Measurements from ENCODE around the gene COL4A4. TPM values are rescaled to one million over a fixed set of nuclear protein-coding genes. Genes with fewer than 3 reads are reported as not detected.
"Not testable (repeated sequence)": the region's sequence is repeated elsewhere in the genome, so short reads cannot be mapped to it uniquely, and the experiment has no call there.

The COL4A4 gene
- under 0.01 and 0.15 TPM in 2 replicates for total RNA-seq (2014; rRNA removed; shearing (Covaris generic))

DNA sequence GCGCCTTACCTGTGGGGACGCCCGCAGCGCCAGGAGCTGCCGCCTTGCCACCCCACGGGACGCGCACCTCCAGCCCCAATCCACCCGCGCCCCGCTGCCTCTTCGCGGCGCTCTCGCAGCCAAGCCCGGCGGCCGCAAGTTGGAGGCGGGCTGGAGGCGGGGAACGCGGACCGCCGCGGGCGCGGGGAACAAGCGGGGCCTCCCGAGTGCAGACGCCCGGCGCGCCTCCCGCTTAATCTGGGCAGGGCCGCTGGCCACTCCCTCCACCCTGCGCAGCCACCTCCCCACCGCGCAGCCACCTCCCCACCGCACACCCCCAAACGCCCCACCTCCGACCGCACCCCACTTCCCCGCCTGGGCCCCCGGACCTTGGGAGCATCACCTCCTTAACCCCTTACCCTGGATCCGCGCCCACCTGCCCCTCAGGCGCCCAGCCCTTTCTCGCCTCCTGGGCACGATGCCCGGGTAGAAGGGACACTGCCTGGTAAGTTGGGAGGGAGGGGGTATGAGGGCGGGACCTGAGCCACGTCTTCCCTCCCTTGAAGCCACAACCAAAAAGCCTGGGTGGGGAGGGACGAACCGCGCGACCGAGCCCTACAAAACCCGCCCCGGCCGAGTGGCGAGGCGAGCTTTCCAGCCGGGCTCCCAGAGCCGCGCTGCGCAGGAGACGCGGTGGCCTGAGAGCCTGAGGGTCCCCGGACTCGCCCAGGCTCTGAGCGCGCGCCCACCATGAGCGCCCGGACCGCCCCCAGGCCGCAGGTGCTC, at the start of gene COL4A4, which contains the start of gene COL4A3:
Gene COL4A4 (minus strand): TSS at position 208 of the 765 bp plus-strand sequence. CDS start 16,722 bp downstream, outside the sequence.
Gene COL4A3 (plus strand): TSS at position 627 of the 765 bp plus-strand sequence. CDS start 103 bp downstream, at position 730.
- peak; percentile 19 for DNase-seq (ENCODE audit: low read depth)

DNA sequence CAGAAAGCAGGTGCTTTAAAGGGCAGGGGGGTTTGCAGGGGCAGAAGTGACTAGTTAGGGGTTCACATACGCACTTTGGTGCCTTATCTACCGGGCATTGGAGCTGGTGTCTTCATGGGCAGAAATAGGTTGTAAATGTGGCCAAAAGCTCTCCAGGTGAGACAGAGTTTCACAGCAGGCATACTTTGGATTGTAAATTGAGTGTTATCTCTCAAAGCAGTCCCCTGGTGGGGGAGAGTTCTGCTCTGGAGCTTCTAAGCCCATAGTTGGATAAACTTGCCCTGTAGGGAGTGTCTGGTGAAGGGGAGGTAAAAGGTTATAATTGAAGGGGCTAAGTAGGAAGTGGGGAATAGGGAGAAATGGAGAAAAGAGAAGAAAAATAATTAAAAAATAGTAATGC, 43.6 kb upstream of the COL4A4 start:
- DNase-seq (ENCODE audit: low read depth) = no peak

DNA sequence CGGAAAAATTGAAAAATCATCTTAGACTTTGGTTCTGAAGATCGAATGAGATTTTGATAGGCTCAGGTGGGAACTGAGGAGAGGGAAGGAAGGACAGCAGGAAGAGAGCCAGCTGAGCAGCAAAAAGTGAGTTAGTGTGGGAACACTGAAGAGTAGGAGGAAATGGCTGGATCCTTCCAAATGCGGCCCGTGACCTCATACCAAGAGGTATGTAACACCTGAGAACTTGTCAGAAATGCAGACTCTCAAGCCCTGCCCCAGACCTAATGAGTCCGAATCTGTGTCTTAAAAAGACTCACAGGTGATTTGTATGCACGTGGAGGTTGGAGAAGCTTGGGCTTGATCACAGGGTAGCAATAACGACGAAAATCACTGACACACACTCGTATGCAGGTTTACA, 42.4 kb upstream of the COL4A4 start:
- DNase-seq (ENCODE audit: low read depth) = no peak

DNA sequence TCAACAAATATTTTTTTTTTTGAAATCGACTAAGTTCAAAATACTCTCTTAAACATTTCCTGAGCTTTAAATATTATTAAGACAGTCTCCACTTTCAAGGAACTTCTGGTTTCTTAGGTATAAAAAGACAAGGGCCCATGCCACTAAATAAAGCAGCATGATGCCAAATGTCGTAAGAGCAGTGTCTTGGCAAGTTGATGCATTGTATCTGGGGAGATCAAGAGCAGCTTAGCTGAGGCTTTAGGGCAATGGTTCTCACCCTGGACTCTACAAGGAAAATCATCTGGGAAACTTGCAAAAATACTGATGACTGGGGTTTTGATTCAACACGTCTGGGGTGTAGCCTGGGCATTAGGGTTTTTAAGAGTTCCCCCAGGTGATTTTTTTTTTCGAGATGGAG, 41.7 kb upstream of the COL4A4 start:
- DNase-seq (ENCODE audit: low read depth) = no peak

DNA sequence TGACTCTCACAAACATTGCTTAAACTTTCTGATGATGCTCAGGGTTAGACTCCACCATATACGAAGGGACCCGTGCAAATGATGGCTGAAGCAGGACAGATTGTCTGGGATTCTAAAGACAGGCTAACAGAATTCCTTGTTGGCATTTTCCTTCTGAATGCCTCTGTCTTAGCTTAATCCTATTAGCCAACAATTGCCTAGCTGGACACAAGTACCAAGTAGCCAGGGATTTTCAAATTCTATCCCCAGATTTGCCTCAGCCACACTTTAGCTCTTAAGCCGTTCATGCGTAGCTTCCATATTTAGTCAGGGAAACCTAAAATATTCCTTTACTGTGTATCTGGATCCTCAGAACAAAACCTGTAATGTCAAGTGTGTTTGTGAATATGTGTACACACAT, 40.4 kb upstream of the COL4A4 start:
- DNase-seq (ENCODE audit: low read depth) = no peak

DNA sequence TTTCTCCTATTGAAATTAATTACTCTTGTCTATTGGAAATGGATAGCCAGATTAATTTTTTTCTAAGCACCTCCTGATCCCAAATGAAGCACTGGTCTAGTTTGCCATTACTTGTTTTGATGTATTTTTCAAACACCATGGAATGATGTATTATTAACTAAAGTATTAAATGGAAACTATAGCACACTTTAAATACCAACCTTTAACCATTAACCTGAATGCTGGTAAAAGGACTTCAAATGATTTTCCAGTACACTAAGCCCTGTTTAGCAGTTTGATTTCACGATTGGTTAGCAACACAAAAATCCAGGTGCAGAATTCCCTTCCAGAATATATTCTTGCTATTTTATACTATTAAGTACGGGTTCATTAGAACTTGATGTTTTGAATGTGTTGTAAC, 37.8 kb upstream of the COL4A4 start:
- DNase-seq (ENCODE audit: low read depth) = no peak

DNA sequence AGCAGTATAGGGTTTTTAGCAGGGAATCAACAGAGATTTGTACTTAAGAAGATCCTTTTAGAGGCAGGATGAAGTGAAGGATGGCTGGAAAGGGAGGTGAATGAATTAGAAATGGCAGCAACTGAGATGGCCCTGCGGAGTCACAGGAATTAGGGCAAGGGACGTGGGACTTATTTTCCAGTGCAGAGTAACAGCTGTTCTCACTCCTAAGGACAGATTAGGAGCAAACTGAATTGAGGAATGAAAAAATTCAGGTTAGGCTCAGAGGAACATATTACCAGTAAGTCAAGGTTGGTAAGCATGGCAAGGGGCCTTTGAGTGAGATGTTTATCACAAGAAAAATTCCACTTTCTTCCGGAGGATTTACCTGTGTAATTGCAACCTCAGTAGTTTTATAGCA, 34.9 kb upstream of the COL4A4 start:
- no peak for DNase-seq (ENCODE audit: low read depth)

DNA sequence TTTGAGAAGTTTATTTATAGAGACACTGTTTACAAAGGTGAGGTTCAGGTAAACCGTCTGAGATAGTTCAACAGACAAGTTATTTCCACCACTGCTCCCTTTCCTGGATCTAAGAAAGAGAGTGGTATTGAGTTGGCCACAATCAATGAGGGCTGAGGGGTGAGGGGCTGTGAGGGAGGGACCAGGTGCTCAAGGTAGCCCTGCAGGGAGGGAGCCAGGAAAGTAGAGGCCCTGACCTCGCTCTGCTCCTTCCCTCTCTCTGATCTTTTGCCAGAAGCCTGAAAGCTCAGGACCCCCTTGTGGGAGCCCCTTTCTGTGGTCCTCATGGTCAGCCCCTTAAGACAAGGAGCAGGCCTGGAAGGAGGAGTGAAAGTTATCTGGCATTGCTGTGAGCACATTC, 30.2 kb upstream of the COL4A4 start:
- DNase-seq (ENCODE audit: low read depth) = no peak

DNA sequence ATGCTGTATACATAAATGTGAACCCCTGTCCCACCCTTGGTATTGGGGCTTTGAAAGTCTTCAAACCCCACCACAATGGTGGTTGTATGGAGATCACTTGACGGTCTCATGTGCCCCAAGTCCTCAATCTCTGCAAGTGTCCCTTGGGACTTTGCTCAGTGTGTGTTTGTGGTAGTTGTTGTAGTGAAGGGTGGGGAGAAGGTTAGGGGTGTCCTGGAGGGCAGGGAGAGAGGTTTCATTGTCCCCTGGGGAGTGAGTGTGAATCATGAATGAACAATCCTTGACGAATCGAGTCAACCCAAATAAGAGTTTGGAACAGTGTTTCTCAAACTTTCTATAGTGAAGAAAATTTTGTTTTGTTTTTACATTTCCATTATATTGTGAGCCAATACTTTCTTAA, 28.5 kb upstream of the COL4A4 start:
- DNase-seq (ENCODE audit: low read depth) = peak; percentile 41

DNA sequence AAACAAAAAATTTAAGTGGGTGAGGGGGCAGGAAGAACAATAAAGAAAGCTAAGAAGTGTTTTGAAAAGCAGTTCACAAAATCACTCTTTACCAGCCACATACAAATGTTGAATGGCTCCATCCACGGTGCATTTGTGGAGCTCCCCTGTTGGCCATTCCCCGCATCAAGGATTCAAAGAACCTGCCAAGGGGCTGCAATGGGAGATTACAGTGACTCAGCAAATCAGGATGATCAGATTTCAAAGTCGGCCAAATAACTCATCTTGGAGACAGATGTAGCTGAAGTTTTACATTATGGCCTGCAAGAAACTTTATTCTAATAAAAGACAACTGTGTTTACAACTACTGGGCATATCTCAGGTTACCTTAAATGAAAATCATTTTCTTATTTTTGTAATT, 27.4 kb upstream of the COL4A4 start:
- DNase-seq (ENCODE audit: low read depth) = peak; percentile 52

DNA sequence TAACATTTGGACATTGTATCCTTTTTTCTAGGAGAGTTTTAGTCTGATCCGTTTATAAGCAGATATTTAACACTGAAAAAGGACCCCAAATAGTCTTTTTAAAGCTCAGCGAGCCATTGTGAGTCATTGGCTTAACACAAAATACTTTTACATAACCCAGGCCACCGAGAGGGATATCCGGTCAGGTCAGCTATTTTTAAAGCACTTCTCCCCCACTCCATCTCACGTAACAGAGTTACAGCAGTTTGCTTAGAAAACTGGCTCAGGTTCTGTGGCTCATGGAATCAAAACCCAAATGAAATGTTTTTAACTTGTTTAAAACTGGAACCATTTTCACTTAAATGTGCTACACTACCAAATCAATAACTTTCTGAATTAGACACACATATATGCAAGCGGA, 24.3 kb upstream of the COL4A4 start:
- DNase-seq (ENCODE audit: low read depth) = peak; percentile 33

DNA sequence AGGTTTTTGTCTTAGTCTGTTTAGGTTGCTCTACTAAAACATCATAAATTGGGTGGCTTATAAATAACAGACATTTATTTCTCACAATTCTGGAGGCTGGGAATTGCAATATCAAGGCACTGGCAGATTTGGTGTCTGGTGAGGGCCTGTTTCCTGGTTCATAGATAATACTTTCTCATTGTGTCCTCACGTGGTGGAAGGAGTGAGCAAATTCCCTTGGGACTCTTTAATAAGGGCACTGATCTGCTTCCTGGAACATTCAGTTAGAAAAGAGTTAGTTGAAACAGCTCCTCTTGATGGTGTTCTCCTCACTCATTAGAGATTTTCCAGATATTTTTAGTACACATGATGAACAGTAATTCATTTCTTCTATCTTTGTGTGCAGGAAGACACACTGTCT, 22.7 kb upstream of the COL4A4 start:
- DNase-seq (ENCODE audit: low read depth) = no peak

DNA sequence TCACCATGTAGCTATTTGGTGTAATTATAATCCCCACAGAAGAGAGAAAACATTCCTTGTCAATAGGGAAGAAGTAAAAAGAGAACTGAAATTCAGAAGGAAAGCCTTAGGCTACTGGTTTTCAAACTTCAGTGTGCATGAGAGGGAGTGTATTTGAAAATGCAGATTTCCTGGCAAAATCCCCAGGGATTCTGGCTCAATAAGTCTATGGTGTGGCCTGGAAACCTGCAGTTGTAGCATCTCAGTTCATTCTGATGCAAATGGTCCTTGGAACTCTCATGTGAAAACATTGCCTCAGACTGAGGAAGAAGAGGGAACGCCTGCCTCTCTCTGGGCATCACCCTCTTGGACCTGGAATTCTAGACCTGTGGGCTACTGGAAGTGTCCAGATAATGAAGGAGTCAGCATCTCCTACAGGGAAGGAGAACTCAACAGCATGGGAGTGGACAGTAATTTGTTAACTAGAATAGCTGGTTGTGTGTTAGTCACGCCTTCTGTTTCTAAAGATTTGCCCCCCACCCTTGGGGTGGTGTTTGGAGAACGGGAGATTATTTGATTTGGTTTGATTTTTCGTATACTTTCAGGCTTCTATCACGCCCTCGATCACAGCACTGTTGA, 21.7 kb upstream of the COL4A4 start:
- DNase-seq (ENCODE audit: low read depth) = no peak

DNA sequence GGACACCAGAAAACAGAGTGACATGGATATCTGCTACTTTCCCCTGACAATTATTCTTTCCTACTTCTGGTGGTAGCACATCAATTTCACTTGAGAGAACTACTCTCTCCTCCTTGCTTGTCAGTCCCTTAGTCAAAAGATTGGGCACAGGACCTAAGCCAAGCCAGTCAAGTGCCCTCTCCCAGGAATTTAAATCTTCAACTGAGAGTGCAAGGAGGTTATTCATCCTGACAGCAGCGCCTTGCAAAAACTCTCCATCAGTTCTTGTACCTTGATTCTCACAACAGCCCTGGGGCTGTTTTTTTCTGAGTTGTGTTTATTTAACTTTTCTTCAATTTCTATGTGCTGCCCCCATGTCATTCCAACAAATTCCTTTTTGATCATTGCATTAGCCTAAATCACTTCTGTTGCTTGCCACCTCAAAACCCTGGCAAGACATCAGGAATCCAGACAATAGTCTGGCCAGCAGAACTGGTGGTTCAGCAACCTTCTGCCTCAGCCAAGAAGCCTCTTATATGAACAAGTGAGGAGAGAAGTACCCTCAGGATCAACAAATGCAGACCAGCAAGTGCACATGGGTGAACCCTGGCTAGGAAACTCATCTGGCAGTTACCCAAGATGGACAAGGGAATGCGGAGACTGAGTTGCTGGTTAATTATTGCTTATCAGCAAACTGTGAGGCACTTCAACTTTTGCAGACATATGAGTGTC, 19.8 kb upstream of the COL4A4 start:
- DNase-seq (ENCODE audit: low read depth) = no peak

DNA sequence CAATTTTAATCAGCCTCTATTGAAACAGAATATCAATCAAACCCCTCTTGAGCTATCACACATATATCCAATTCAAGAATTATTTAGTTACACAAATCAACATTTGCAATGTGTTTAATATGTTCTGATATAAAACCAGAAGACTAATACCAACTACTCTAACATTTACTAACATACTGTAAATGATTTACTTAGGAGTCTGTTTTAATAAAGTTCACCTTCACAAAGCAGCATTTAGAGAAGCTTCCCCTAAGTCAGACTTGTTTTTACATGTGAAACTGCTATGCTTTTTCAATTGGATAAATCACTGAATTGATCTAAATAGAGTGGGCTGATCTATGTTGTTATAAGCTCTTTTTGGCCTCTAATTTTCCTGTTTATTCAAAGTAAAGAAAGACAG, 18.8 kb upstream of the COL4A4 start:
- DNase-seq (ENCODE audit: low read depth) = no peak

DNA sequence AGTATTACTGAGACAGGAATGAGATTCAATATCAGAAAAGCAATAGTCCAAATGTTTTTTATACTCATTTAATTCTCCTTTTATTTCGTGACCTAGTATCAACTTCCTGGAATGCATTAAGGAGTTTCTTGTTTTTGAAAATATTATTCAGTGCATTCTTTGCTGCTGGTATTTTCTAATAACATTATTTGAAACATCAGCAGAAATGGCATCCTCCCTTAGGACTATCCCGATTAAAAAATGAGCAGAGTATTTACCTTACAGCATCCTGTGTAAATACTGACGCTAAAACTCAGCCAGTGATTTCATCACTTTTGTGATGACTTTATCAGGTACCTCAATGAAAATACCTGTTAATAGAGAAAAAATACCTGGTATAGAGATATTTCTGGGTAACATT, 16.8 kb upstream of the COL4A4 start:
- no peak for DNase-seq (ENCODE audit: low read depth)

DNA sequence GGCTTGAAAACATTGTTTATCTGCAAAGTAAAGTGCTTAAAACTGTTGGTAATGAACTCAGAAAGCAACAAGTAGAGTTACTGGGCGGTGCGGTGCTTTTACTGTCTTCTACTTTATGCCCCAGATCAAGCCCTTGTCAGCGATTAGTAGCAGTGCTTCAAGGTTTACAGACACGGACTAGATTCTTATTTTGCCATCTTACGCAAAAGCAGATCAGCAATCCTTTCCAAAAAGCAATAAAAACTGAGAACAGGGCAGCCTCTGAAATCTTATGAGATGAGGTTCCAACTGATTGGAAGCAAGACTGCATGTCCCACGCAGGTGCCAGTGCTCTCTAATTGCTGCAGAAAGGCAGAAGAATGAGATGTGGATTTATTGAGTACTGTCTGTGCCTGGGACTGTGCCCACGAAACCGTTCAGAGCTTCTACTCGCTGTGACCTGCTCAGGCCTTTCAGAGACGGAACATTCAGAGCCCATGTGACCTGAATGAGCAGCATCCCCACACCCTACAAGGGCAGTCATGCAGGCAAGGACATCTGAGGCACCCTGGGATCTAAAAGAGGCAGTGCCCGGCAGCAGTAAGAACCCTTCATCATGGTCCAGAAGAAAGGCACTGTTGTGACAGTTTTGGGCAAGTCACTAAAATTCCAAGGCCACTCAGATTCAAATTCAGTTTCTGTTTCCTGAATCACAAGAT, 16.1 kb upstream of the COL4A4 start:
- DNase-seq (ENCODE audit: low read depth) = no peak

DNA sequence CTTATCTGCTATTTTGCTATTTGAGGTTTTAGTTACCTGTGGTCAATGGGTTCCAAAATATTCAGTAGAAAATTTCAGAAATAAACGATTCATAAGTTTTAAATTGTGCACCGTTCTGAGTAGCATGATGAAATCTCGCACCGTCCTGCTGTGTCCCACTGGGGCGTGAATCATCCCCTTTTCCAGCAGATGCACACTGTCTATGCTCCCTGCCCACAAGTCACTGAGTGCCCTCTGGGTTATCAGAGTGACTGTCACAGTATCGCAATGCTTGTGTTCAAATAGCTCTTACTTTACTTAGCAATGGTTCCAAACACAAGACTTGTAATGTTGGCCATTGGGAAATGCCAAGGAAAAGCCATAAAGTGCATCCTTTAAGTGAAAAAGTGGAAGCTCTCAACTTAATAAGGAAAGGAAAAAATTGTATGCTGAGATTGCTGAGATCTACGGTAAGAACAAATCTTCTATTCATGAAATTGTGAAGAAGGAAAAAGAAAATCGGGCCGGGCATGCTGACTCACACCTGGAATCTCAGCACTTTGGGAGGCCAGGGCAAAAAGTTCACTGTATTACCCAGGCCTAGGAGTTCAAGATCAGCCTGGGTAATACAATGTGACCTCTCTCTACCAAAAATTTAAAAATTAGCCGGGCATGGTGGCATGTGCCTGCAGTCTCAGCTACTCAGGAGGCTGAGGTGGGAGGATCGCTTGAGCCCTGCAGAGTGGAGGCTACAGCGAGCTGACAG, 13.8 kb upstream of the COL4A4 start:
- DNase-seq (ENCODE audit: low read depth) = no peak

DNA sequence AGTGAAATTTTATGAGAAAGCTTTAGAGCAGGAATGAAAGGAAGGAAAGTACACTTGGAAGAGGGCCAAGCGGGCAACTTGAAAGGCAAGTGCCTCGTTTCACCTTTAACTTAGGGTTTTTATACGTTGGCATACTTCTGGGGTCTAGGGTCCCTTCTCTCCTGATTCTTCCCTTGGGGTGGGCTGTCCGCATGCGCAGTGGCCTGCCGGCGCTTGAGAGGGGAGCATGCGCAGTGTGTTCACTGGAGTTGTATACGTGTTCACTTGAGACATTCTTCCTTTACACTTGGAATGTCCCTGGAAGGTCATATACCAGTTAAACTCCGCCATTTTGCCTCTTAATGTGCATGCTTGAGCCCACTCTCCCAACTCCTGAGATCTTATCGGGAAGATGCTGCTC, 7.8 kb upstream of the COL4A4 start:
- not testable (repeated sequence) for DNase-seq (ENCODE audit: low read depth)

DNA sequence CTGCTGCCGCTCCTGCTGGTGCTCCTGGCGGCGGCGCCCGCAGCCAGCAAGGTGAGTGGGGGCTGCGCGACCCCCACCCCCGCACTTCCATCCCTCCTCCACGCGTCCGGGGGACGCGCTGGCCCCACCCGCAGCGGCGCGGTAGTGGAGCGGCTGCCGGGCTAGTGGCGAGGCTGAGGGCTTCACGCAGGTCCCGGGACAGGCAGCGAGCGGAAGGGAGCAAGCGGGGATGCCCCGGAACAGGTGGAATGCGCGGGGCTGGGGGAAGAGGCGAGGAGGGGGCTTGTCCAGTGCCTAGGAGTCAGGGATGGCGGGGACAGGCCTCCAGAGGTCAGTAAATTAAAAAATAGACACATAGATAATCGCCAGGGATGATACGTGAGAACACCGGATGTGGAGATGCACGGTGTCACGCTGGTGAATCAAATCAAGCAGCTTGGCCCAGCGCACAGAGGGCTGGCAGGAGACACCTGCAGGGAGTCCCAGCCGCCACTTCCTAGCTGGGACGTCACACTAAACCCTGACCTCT, 822 bp upstream of the COL4A4 start:
- DNase-seq (ENCODE audit: low read depth) = peak; percentile 19

DNA sequence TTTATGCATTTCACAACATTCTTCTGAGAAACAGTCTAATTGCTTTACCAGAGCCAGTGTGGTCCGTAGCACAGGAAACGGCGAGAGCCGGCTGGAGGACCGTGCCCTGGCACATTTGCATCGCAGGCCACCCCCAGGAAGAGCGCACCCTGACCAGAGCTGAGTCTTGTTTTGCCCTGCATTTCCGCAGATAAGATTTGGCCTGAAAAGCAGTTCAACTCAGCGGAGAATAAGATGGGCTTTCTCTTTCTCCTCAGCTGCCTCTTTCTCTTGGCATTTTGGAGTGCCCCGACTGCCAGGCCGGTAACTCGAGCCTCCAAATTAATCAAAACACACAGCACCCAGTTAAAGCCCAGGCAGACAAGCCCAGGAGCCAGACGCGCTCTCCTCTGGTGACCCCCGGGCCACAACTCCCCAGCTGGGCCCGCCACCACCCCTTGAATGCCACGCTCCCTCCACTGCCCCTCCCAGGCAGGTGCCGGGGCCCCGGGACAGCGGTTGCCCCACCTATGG, 464 bp downstream of the COL4A4 start:
- peak; percentile 21 for DNase-seq (ENCODE audit: low read depth)
